Sigmoid colon (tissue), 3 donors: ENCODE measurements around the gene CFAP210.

Experiments used
- CTCF ChIP-seq, 4 experiments: fragments of 450-650 bp in 3 of 4; fragments of 200-600 bp in 1 of 4; IDR thresholded peaks; one replicate each; pipeline ENCODE4 v1.5.1; 2016 to 2019; ENCODE audit warnings: antibody characterized with exemption in 4 of 4, mild to moderate bottlenecking in 3 of 4, moderate library complexity in 2 of 4
- POLR2A ChIP-seq, 2 donors: fragments of 450-650 bp; IDR thresholded peaks; one replicate each; pipeline ENCODE4 v1.6.1; 2016; ENCODE audit warnings: antibody characterized with exemption in 2 of 2, mild to moderate bottlenecking in 2 of 2, moderate library complexity in 2 of 2

GRCh38 chr2:169707626-169708025 is 13.4 kb upstream of the CFAP210 start:
- TF ChIP-seq POLR2A (IDR thresholded peaks at IDR 0.05): no peak
- no peak for TF ChIP-seq CTCF (IDR thresholded peaks at IDR 0.05)
